GM12892 (cell line): ENCODE data around the gene SH3RF3.

Experiments used
- POLR2A ChIP-seq: IDR thresholded peaks from 2 replicates; pipeline ENCODE4 v1.6.1; 2011; ENCODE audit warnings: low read depth, low read length, control low read depth
- POLR2AphosphoS5 ChIP-seq: IDR thresholded peaks from 2 replicates; pipeline ENCODE4 v1.6.1; 2011; ENCODE audit warnings: low read depth, low read length, control low read depth
- TAF1 ChIP-seq: IDR thresholded peaks from 2 replicates; pipeline ENCODE4 v1.6.1; 2011; ENCODE audit warnings: low read depth, mild to moderate bottlenecking, control low read depth, low read length, borderline replicate concordance

- TF ChIP-seq POLR2A (no peak), POLR2AphosphoS5 (no peak), TAF1 (no peak)
These were observed 388.3 kb downstream of the SH3RF3 start for GRCh38 chr2:109517118-109517889.
